ENCODE measurements around the gene UNC93A.
A peak's percentile ranks its signal among the peaks of the same experiment; 100 is the strongest.
"Not testable (repeated sequence)": the region's sequence is repeated elsewhere in the genome, so short reads cannot be mapped to it uniquely, and the experiment has no call there.

The UNC93A gene

DNA sequence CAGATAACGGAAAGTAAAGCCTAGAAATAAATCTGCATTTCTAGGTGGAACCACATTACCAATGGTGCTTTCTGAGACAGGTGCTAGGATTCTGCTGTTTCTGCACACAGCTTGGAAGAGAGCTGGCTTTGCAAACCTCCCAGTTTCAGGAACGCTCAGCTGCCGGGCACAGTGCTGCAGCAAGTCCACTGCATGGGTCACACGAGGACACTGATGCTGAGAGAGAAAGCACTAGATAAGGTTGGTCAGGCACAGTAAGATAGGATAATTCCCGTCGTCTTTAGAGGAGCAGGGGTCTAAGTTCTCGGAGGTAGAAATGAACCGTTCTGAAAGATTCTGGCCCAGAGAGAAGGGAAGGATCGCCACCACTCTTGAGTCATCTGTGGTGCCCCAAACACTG lies 11.0 kb downstream of the UNC93A start:
- in situ Hi-C loops (cut with HindIII; ENCODE audit: low pct_unique_long_range_greater_than_20kb, low sequenced_read_pairs): no loop called here
- DNase-seq (ENCODE audit: low read depth in 1 of 2, low spot score in 1 of 2): no peak
- no peak for TF ChIP-seq JUND (IDR thresholded peaks at IDR 0.05; ENCODE audit: low read depth)

DNA sequence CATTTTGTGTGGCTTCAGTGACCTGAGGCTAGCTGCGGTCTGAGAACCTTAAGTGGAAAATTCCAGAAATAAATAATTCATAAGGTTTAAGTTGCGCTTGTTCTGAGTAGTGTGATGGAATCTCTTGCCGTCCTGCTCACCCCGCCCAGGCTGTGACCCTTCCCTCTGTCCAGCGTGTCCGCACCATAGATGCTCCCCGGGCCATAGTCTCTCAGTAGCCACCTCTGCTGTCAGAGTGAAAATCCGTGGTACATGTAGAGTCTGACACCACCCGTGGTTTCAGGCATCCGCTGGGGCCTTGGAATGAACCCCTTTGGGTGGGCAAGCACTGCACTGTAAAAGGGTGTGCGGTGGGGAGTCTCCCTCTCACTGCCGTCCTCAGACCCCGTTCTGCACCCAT lies 11.7 kb downstream of the UNC93A start:
- no peak for DNase-seq (ENCODE audit: low read depth in 1 of 2, low spot score in 1 of 2)
- TF ChIP-seq JUND (IDR thresholded peaks at IDR 0.05; ENCODE audit: low read depth): no peak
- in situ Hi-C loops (cut with HindIII; ENCODE audit: low pct_unique_long_range_greater_than_20kb, low sequenced_read_pairs): no loop called here

DNA sequence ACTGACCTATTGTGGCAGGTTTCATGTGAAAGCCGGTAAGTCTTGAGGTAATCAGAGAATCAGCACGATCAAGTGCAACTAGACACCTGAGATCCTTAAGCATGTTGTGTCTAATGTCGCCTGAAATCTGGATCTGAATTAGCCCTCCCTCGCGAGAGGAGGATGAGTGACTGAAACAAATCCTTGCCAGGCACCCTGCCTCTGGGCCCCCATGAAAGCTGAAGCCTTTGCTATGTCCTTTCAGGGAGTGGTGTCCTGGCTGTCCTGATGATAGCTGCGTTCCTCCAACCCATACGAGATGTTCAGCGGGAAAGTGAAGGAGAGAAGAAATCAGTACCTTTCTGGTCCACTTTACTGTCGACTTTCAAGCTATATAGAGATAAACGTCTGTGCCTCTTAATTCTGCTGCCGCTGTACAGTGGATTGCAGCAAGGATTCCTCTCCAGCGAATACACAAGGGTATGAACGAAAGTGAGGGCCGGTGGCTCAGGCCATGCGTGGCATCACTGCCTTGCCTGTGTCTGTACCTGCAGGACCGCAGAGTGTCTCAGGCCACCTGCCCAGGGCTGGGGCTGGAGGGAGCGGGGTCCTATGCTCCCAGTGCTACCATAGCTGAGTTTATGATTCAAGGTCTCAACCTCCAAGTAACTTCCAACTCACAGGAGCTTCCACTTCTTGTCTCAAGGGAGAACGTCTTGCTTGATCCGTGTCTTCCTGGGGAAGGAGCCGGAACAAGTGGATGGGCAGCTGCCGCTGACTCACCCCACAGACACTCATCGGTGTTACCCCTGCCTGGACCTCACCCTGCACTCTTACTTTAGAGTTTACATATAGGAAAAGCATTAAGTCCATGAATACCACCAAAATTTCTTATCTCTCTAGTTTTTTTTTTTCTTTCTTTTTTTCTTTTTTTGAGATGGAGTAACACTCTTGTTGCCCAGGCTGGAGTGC lies 12.8 kb downstream of the UNC93A start:
- TF ChIP-seq JUND (IDR thresholded peaks at IDR 0.05; ENCODE audit: low read depth): no peak
- DNase-seq (ENCODE audit: low read depth in 1 of 2, low spot score in 1 of 2): no peak
- in situ Hi-C loops (cut with HindIII; ENCODE audit: low pct_unique_long_range_greater_than_20kb, low sequenced_read_pairs): no loop called here

DNA sequence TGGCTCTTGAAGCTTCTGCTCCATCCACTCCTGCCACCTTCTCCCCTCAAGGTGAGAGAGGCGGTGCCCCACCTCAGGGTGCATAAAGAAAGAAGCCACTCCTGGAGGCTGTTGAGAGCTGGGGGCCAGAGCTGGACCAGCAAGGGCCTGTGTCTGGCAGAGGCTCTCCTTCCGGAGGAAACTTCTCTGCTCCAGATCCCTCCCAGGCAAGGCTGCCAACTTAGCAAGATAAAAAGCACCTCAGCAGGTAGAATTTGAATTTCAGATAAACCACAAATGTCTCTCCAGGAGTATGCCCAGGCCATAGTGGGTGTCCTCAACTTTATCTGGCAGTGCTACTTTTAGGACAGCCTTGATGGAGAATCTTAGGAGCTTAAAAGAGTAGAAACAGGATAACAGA lies 13.8 kb downstream of the UNC93A start:
- in situ Hi-C loops (cut with HindIII; ENCODE audit: low pct_unique_long_range_greater_than_20kb, low sequenced_read_pairs): no loop called here
- DNase-seq (ENCODE audit: low read depth in 1 of 2, low spot score in 1 of 2): no peak
- no peak for TF ChIP-seq JUND (IDR thresholded peaks at IDR 0.05; ENCODE audit: low read depth)

DNA sequence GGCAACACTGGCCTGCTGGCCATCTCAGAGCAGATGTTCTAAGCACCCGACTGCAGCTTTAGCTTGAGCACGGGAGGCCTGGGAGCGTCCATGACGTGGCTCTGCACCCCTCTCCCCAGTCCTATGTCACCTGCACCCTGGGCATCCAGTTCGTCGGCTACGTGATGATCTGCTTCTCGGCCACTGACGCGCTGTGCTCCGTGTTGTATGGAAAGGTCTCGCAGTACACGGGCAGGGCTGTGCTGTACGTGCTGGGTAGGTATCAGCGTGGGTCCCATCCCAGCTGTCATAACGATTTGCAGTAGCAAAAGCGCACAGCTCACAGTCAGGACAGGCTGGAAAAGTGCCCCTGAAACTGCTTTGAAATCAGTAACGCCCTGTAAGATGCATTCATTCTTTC lies 14.7 kb downstream of the UNC93A start:
- no peak for TF ChIP-seq JUND (IDR thresholded peaks at IDR 0.05; ENCODE audit: low read depth)
- in situ Hi-C loops (cut with HindIII; ENCODE audit: low pct_unique_long_range_greater_than_20kb, low sequenced_read_pairs): no loop called here

DNA sequence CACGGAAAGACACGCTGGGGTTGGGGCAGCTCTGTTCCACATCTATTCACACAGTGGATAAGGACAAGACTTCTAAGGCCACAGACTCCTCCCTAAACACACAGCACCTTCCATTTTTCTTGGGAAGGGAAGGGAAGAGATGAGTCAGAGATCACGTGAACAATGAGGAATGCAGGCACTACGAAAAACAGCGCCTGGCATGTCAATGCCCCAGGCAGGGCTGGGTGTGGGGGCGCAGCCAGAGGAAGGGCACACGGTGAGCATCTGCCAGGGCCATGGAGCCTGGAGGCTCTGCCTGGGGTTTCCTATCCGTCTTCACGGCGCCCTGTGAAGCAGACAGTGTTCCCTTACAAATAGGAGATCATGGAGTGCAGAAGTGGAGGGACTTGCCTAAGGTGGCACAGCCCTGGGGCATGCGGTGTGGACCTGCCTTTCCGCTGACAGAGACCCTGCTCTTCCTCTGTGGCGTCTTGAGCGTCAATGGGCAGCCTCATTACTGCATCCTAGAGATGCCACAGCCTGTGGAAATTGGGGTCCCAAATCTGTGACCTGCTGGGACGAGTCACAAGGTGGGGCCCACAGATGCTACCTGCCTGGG lies 15.4 kb downstream of the UNC93A start:
- in situ Hi-C loops (cut with HindIII; ENCODE audit: low pct_unique_long_range_greater_than_20kb, low sequenced_read_pairs): no loop called here
- DNase-seq (ENCODE audit: low read depth in 1 of 2, low spot score in 1 of 2): peak in 1 of 2 experiments; percentile 11
- TF ChIP-seq JUND (IDR thresholded peaks at IDR 0.05; ENCODE audit: low read depth): no peak

More for the DNA sequence above, 14.7 kb downstream of the UNC93A start:
- DNase-seq (ENCODE audit: low read depth in 1 of 2, low spot score in 1 of 2): no peak

DNA sequence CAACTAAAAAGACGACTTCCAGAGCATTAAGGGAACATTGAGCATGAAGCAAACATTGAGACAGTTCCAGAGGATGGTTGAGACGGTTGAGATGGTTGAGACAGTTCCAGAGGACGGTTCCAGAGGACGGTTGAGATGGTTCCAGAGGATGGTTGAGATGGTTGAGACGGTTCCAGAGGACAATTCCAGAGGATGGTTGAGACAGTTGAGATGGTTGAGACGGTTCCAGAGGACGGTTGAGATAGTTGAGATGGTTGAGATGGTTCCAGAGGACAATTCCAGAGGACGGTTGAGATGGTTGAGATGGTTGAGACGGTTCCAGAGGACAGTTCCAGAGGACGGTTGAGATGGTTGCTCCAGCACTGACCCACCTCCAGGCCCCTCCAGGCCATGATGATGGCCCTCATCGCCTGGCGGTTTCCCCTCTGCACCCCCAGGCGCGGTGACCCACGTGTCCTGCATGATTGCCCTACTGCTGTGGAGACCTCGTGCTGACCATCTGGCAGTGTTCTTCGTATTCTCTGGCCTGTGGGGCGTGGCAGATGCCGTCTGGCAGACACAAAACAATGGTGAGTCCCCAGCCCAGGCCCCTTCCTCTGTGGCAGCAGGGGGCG lies 16.3 kb downstream of the UNC93A start:
- in situ Hi-C loops (cut with HindIII; ENCODE audit: low pct_unique_long_range_greater_than_20kb, low sequenced_read_pairs): no loop called here
- DNase-seq (ENCODE audit: low read depth in 1 of 2, low spot score in 1 of 2): no peak
- no peak for TF ChIP-seq JUND (IDR thresholded peaks at IDR 0.05; ENCODE audit: low read depth)

DNA sequence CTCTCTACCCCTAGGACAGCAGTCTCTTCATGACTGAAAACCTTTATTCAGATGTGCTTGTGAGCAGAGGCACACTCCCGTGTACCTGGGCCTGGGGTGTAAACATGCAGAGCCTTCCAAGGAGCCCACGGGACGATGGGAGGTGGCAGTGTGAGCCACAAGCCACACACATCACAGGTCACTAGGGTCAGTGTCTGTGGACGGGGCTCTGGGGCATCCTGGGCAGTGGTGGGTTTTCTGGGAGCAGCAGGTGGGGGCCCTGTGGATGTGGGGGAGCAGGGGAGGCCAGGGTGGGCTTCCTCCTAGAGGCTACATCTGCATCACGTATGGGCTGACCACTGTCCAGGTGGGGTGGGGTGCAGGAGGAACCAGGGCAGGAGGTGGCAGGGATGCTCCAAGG lies 17.1 kb downstream of the UNC93A start:
- no peak for DNase-seq (ENCODE audit: low read depth in 1 of 2, low spot score in 1 of 2)
- TF ChIP-seq JUND (IDR thresholded peaks at IDR 0.05; ENCODE audit: low read depth): no peak
- in situ Hi-C loops (cut with HindIII; ENCODE audit: low pct_unique_long_range_greater_than_20kb, low sequenced_read_pairs): no loop called here

DNA sequence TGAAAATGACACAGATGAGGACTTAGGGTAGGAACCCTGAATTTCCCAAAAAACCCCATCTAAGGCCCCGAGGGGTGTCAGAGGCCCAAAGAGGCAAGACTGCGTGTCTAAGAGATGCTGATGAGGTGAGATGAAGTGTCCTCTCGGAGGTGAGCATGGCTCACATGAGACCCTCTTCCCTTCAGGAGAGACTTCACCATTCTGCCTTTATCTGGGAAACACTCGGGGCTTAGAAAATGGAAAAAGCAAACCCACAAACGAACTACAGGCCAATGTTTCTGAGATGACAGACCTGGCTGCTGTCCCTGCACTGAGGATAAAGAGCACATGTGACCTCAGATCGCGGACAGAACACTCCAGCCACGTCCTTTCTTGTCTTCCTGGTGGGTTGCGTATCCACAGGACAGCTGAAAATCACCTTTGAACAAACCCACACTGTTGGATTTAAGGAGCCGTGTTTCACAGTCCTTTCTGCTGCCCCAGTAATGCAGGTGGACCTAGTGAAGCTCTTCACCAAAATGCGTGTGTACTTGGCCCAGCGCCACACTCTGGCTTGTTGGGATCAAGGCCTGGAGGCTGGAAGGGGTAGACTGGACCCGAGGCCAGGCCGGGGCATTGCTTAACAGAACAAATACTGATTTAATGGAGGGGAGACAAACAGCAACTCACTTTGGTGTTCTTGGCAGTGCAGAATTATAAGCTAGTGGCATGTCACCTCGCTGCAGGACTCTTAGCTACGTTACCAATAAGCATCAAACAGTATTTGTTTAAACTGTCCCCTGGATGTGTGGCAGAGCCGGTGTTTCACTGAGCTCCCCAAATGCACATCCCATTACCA lies 18.5 kb downstream of the UNC93A start:
- DNase-seq (ENCODE audit: low read depth in 1 of 2, low spot score in 1 of 2); in situ Hi-C loops (cut with HindIII; ENCODE audit: low pct_unique_long_range_greater_than_20kb, low sequenced_read_pairs): not testable (repeated sequence)

DNA sequence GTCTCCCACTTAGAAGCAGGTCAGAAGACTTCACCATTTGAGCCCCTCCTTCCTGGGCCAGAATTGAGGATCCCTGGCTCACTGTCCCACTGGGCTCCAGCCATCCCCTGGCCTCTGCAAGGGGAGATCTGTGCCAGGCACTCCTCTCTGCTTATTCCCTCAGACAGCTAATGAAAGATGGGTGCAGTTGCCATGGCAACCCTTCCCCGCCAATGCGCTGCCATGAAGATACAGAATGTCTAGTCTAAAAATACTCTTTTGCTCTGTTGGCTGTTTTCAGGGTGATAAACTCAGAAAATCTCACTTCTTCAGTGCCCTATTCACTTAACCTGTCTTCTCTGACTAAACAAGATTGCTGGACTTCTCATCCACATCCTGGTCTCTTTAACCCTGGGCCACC lies 20.2 kb downstream of the UNC93A start:
- TF ChIP-seq JUND (IDR thresholded peaks at IDR 0.05; ENCODE audit: low read depth): no peak
- no peak for DNase-seq (ENCODE audit: low read depth in 1 of 2, low spot score in 1 of 2)
- in situ Hi-C loops (cut with HindIII; ENCODE audit: low pct_unique_long_range_greater_than_20kb, low sequenced_read_pairs): no loop called here

DNA sequence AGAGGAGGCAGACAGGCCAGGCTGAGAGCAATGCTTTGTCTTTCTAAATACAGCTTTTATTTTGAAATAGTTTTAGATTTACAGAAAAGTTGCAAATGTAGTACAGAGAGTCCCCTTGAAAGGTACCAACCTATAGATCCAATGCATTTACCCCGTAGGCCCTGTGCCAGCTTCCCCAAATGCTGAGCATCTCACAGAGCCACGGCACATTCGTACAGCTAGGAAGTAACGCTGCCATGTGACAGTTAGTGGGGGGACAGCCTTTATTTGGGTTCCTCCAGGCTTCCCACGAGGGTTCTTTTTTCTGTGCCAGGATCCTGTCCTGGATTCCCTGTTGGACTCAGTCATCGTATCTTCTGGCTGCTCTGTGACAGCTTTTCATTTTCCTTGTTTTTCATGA lies 20.6 kb downstream of the UNC93A start:
- in situ Hi-C loops (cut with HindIII; ENCODE audit: low pct_unique_long_range_greater_than_20kb, low sequenced_read_pairs); DNase-seq (ENCODE audit: low read depth in 1 of 2, low spot score in 1 of 2): not testable (repeated sequence)

DNA sequence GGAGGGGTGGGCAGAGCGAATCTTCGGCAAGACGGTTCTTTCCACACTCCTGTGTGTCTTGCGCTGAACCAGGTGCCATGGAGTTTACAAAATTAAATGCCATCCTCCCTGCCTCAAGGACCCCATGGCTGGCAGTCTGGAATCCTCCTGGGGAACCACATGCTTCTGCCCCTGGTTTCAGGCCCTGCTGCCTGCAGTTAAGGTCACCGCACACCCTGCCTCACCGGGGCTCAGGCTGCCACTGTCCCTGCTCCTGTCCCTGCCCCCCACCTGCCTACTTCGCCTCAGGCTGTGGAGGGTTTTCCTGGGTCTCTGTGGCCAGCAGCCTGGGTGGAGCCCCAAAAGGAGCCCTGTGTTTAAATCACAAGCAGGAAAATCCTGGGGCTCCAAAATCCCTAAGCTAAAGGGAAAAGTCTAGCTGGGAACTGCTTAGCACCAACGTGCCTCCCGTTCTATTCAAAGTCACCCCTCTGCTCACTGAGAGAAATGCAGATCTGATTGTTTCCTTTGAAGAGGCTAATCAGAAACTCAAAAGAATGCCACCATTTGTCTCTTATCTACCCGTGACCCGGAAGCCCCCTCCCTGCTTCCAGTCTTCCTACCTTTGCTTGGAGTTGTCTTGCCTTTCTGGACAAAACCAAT lies 23.2 kb downstream of the UNC93A start:
- in situ Hi-C loops (cut with HindIII; ENCODE audit: low pct_unique_long_range_greater_than_20kb, low sequenced_read_pairs): no loop called here
- no peak for TF ChIP-seq JUND (IDR thresholded peaks at IDR 0.05; ENCODE audit: low read depth)
- no peak for DNase-seq (ENCODE audit: low read depth in 1 of 2, low spot score in 1 of 2)
